NCI-H1436 treated with DMSO at 0.1 percent for 48 hours (cell line): Measurements from ENCODE around the gene PDPR.
"Not testable (repeated sequence)": the region's sequence is repeated elsewhere in the genome, so short reads cannot be mapped to it uniquely, and the experiment has no call there.

Experiments
- DNase-seq: peaks from one replicate; lab custom pipeline; 2025; lab: John Stamatoyannopoulos, UW

Gene PDPR

DNA sequence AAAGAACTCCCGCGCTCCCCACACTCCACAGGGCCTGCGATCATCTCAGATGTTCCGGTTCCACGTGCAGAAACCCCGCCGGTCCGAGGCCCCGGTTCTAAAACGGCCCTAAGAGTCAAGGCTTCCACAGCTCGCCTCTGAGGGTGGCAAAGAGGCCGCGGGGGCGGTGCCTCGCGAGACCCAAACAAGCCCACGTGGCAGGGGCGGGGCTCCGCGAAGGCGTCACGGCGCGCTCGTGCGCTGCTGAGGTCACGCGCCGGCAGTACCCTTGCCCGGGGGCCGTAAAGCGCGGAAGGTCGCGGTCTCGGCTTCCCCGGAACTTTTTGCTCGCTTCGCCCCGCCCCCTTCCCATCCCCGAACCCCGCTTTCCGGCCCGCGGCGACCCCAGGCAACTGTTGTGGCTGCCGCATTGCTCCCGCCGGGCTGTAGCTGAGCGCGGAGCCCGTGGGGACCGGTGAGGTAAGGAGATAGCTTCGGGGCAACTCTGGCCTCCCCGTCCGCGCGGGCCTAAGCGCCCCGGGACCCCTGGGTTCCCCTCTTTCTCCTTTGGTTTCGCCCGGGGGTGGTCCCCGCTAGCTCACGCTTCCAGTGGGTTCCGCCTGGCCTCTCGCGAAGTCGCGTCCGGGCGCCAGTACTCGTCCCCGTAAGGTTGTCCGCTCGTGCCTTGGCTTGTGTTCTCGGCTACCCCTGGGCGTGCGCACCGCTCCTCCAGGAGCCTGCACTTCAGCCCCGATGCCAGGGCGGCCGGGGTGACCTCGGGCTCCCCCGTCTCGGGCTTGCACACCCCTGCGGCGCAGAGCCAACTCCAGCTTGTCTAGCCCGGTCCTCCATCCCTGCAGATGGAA lies at the start of gene PDPR:
Gene PDPR (plus strand): TSS at position 351 of the 845 bp plus-strand sequence. CDS start 6,161 bp downstream, outside the sequence.
- DNase-seq, result peak; percentile 7

DNA sequence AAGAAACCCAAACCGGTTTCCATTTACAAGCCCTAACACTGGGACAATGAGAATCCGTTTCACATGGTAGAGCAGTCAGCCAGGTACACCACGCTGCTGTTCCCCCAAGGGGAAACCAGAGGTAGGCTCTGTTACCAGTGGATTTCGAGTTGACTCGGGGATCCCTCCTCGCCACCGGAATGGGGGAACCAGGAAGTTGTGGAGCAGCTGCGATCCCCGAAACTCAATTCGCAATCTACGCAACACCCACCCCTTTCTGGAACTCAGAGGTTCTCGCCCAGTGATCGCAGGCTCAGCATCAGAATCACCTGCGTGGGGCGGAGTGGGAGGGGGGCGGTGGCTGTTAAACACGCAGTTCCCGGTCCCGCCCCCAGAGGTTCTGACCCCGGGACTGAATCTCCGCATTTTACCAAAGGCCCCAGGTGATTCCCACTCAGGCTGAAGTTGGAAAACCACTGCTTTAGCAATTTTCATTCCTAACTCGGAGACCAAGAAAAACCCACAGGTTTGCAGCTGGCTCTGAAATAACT lies 49.2 kb upstream of the PDPR start:
- DNase-seq, result not testable (repeated sequence)

DNA sequence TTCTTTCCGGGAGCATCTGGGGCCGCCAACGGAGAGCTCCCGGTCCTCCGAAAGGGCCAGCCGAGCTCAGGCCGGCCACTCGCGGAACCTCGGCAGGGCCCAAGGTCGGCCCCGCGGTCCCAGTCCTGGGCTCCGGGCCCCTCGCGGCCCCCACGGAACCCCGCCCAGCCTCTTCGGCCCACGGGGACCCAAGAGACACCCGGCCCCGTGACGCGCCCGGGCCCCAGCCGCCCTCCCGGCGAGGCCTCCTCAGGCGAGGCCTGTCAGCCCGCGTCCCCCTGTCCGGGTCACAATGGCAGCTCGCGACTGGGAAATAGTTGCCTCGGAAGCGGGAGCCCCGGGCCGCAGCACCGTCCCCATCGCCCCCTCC lies 48.8 kb upstream of the PDPR start:
- not testable (repeated sequence) for DNase-seq

DNA sequence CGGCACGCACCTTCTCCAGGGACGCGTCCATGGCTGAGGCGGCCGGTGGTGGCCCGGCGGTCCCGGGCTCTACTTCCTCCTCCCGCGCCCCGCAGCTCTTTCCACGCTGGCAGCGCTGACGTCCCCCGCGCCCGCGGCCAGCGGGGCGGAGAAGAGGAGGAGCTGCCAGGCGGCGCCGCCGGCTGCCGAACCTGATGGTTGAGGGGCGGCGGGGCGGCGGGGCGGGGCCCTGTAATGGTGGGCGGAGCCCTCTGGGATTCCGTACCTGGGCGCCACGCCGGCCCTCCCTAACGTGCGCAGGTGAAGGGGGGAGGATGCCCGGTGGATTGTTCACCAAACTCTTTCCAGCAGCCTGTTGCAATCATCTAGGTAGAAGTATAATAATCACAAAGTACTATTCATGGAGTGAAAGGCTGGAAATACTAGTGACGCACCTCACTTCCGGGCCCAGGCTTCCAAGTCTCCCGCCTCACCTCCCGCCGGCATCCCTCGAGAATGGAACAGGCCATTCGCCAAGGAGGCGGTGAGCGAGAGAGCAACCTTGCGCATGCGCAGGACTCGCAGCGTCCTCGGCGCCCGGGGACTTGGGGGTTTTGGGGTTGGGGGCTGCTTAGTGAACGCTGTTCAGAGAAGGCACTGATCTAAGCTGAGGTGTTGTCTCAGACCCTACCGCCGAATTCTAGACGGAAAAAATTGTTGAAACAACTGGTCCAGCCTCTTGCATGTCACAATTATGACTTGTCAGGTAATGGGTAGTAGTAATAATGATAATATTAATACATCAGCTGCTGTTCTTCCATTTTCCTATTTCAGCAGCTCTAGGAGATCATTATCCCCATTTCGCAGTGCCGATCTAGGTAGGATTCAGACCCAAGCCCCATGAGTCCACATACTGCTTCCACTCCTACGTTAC lies 48.1 kb upstream of the PDPR start:
- DNase-seq, result peak; percentile 55

DNA sequence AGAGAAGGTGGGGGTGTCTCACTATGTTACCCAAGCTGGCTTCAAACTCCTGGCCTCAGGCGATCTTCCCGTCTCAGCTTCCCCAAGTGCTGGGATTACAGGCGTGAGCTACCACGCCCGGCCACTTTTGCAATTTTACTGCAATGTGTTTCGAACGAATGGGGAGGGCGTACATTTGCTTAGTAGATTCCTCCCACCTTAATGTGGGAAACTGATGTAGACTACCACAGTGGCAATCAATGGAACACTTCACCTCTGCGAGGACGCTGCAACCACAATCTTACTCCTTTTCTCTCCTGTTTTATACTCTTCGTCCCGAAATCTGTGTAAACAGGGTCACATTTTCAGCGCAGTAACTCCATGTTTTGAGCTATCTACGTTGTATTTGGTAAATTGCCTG lies 47.4 kb upstream of the PDPR start:
- not testable (repeated sequence) for DNase-seq

DNA sequence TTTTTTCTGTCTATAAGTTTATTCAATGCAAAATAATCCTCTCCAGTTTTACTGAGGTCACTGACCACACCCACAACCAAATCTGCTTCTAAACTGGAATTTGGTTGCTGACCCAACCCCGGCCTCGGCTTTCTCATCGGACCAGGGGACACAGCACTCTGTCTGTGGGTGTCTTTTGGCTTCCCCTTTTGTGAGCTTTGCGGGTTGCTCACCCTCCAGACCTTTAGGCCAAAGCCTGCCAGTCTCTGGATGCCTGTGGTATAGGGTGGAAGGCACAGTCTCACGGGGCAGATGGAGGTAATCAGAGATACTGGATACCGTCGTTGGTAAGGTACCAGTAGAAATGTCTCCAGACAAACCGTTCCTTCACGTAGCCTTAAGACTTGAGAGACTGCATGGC lies 35.1 kb upstream of the PDPR start:
- DNase-seq, result not testable (repeated sequence)

DNA sequence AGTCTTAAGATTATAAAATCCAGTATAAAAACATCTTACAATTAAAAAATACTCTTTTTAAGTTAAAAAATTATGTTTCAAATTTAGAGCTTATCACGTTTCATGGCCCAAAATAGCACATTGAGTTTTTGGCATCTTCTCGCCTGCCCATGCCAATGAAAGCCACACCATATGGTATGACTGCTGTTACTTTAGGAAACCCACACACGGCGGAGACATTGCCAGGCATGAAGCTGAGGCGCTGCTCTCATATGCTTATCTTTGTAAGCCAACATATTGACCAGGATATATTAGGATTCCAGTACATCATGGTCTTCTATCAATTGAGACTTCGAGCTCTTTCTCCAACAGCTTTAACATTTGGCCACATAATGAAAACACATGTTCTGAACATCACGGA lies 32.9 kb upstream of the PDPR start:
- not testable (repeated sequence) for DNase-seq

DNA sequence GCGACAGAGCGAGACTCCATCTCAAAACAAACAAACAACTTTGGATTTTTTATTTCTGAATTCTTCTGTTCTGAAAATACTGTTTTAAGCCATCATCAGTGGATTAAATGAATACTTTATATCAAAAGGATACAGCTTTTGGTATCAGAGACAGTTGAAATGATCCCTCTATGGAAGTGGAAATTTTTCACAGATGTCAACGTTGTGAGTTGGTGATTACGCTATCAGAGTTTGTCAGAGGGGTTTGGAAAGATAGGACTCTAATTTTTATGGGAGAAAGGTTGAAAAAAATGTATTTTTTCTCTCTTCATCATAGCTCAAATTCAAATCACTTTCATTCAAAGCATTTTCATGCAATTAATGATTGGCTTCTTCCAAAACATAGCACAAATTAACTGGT lies 30.2 kb upstream of the PDPR start:
- DNase-seq, result not testable (repeated sequence)

DNA sequence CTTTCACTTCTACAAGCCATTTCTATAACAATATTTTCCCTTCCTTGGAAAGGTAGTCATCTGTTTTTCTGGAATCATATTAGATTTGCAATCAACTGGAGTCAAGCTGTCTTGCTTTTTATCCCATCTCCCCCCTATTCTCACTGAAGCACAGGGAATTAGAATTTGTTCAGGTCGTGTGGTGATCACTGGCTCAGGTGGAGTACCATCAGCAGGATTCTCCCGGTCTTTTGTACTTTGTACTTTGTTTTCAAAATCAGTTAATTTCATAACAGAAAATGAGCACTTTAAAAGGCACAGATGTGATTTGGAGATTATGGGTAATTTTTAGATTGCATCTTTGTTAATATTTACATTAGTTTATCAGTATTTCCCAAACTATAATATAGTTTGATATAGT lies 26.0 kb upstream of the PDPR start:
- DNase-seq, result not testable (repeated sequence)

DNA sequence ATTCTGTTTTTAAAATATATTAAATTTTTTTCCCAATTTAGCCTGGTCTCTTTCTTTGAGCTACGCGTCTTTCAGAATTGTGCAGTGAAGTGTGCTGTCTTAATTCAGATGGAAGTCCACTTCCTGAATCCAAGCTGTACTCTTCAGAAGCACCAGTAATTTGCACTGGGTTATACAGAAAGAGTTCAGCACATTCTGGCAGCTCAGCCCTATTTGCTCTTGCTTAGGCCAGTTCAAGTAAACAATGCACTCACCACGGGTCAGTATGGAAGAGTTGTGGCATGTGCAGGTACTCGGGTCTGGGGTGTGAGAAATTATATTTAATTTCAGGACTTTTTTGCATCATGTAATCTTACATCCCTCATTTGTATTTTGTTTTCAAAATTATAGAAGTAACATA lies 25.3 kb upstream of the PDPR start:
- not testable (repeated sequence) for DNase-seq

DNA sequence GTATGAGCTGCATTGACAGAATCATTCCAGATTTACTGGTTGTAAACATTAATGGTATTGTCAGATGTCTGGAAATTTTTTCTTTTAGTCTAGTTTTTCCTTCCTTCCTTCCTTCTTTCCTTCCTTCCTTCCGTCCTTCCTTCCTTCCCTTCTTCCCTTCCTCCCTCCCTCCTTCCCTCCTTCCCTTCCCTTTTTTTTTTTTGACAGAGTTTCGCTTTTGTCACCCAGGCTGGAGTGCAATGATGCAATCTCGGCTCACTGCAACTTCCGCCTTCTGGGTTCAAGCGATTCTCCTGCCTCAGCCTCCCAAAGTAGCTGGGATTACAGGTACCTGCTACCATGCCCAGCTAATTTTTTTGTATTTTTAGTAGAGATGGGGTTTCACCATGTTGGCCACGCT lies 24.8 kb upstream of the PDPR start:
- DNase-seq, result not testable (repeated sequence)

DNA sequence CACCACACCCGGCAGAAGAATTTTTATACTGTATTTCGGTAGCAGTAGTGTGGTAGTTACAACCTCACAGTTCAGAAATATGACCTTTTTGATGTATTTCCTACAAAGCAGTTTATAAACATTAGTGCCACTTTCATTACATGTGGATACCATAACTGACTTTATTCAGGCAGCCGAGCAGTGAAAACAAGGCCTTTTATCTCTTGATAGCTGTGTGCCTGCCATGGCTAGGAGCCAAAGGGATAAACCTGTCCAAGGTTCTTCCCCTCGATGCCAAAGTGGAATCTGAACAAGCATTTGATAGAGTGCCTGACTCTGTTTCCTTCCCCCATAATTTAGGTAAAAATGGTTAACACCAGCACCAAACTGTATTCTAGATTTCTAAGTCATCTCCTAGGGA lies 23.0 kb upstream of the PDPR start:
- not testable (repeated sequence) for DNase-seq

DNA sequence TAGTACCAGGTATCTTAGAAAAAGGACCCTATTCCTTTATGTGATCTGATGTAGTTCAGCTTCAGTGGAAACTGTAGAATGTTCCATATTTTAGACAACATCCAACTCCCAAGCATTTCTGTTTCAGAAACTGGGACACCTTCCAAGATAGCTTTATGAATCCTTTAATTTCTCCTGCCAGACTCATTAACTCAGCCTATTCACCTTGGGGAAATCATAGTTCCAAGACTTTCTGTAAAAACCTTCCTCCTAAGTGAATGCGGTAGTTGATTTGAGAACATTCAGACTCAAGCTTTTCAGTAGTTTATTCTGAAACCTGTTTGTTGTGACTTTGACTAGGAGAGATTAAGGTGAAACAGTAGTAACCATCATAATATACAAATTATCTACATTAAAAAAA lies 20.0 kb upstream of the PDPR start:
- DNase-seq, result not testable (repeated sequence)

DNA sequence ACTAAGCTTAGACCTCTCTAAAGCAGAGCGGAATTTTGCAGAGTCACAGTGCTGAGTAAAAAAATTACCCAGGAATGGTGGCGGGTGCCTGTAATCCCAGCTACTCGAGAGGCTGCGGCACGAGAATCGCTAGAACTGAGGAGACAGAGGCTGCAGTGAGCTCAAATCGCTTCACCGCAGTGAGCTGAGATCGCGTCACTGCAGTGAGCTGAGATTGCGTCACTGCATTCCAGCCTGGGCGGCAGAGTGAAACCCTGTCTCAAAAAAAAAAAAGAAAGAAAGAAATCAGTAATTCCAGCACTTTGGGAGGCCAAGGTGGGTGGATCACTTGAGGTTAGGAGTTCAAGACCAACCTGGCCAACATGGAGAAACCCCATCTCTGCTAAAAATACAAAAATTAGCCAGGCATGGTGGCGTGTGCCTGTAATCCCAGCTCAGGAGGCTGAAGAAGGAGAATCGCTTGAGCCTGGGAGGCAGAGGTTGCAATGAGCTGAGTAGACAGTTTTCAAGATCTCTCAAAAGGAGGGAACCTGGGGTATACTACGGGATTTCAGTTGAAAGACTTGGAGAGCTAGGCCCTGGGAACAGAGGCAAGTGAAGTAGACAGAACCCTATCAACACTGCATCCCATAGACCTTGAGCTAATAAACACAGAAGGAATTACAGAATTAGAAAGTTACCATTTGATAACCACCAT lies 4.4 kb upstream of the PDPR start:
- DNase-seq, result not testable (repeated sequence)

DNA sequence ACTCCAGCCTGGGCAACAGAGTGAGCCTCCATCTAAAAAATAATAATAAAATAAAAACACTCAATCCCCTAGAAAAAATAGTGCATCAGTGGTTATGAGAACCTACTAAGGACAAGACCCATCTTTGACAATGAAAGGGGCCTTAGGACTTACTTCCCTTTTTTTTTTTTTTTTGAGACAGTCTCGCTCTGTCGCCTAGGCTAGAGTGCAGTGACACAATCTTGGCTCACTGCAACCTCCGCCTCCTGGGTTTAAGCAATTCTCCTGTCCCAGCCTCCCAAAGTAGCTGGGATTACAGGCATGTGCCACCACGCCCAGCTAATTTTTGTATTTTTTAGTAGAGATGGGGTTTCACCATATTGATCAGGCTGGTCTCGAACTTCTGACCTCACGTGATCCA lies 2.0 kb upstream of the PDPR start:
- DNase-seq, result not testable (repeated sequence)

DNA sequence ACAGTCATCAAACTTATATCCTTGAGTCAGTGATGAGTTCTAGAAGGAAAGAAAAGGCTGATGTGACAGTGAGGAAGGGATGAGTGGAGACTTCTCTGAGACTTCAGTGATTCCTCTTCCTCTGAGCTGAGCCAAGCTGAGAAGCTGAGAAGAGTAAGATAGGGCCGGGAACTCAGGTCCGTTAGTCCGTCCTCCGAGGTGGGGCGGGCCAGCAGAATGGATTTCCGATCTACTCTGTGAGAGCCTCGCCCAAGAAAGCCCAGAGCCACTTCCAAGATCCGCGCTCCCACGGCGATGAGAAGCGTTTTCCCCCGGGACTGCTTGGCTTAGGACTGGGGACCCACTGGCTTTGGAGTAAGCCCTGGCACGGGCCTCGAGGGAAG lies 542 bp upstream of the PDPR start:
- DNase-seq, result not testable (repeated sequence)

DNA sequence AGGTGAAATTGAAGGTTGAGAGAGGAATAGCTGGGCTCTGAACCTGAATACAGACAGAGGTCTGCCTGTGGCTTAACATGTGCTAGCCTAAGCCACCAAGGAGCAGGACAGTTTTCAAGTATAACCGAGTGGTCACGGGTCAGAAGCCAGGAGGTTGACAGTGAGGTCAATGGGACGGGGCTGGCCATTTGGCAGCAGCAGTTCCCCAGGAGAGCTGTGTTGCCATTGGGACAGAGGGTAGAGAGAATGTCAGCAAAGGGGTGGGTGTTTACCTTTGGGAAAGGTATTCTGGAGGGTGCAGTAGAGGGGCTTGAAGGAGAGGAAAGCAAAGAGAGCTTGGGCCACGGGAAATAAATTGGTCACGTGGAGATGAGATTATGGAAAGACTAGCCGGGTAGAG lies 4.2 kb downstream of the PDPR start:
- not testable (repeated sequence) for DNase-seq

DNA sequence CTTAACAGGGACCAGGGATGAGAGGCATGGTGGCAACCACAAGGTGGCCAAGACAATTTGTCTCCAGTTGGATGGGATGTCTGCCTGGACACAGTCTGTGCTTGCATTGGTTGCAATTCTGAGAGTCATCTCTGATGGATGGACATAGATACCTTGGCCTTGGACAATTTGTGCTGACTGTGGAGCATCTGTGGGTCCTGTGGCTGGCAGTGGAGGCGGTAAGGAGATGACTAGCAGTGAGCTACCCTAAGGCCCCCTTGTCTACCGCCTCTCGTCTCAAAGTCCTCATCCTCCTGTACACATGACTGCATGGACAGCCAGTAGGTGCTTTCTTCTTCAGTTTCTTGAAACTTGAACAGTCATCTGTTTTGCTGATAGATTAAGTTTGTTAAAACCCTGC lies 4.6 kb downstream of the PDPR start:
- DNase-seq, result not testable (repeated sequence)

DNA sequence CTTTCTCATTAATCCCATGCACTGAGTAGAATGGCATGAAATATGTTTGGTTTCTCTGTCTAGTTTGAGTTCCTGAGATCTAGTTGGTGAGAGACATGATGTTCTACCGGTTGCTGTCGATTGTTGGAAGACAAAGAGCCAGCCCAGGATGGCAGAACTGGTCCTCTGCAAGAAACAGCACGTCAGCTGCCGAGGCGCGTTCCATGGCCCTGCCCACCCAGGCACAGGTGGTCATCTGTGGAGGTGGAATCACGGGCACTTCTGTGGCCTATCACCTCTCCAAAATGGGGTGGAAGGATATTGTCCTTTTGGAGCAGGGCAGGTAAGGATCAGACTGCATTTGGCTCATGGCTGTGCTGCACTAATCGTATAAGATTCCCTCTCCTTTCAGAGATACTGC lies 6.3 kb downstream of the PDPR start:
- not testable (repeated sequence) for DNase-seq

DNA sequence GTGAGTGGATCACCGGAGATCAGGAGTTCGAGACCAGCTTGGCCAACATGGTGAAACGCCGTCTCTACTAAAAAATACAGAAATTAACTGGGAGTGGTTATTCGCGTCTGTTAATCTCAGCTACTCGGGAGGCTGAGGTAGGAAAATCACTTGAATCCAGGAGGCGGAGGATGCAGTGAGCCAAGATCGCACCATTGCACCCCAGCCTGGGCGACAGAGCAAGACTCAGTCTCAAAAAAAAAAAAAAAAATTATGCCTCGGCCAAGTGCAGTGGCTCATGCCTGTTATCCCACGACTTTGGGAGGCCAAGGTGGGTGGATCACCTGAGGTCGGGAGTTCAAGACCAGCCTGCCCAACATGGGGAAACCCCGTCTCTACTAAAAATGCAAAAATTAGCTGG lies 9.7 kb downstream of the PDPR start:
- not testable (repeated sequence) for DNase-seq

DNA sequence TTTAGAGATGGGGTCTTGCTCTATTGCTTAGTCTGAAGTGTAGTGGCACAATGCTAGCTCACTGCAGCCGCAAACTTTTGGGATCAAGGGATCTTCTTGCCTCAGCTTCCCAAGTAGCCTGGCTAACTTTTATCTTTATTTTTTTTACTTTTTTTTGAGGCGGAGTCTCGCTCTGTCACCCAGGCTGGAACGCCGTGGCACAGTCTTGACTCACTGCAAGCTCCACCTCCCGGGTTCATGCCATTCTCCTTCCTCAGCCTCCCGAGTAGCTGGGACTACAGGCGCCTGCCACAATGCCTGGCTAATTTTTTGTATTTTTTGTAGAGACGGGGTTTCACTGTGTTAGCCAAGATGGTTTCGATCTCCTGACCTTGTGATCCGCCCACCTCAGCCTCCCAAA lies 12.1 kb downstream of the PDPR start:
- DNase-seq, result not testable (repeated sequence)

DNA sequence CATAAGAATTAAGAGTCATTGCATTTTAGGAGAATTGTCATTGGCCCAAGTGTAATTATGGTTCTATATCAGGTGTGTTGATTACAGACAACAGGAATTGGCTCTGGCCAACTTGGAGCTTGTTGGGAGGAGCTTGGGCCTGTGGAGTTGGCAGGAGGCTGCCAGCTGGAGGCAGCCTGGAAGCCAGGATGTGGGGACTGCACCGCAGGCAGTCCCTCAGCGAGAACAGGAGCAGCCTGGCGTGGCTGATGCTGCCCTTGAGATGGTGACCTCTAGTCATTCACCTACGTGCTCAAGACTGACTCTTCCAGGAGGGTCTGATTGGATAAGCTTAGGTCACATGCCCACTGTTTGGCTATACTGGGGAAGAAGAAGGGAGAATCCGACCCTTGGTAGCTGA lies 13.6 kb downstream of the PDPR start:
- DNase-seq, result not testable (repeated sequence)
